Spinal cord (tissue), 10 donors: ENCODE measurements around the gene LOXHD1. TPM values are rescaled to one million over a fixed set of nuclear protein-coding genes. Genes with fewer than 3 reads are reported as not detected.

Experiments used
- DNase-seq, 6 donors: peaks; one replicate each; pipeline versions ENCODE4 v3.0.0 to v3.0.0-alpha.2; 2013 to 2015; ENCODE audit warnings: low spot score in 6 of 6, low read depth in 4 of 6
- H3K27ac ChIP-seq: one replicate; pipeline ENCODE4 v1.5.1; 2013; ENCODE audit warnings: low read depth, low read length, control low read depth
- H3K27me3 ChIP-seq: one replicate; pipeline ENCODE4 v1.6.1; 2013; ENCODE audit warnings: low read length; ENCODE audit not compliant: control insufficient read depth, insufficient read depth
- H3K36me3 ChIP-seq: one replicate; pipeline ENCODE4 v1.6.1; 2013; ENCODE audit warnings: low read length; ENCODE audit not compliant: control insufficient read depth, insufficient read depth
- H3K4me1 ChIP-seq: one replicate; pipeline ENCODE4 v1.6.1; 2013; ENCODE audit warnings: low read length; ENCODE audit not compliant: control insufficient read depth, insufficient read depth
- H3K4me3 ChIP-seq: one replicate; pipeline ENCODE4 v1.5.1; 2013; ENCODE audit warnings: low read depth, low read length, control low read depth
- H3K9me3 ChIP-seq: one replicate; pipeline ENCODE4 v1.6.1; 2013; ENCODE audit warnings: low read length; ENCODE audit not compliant: control insufficient read depth, insufficient read depth
- WGBS: methylation state at CpG from one replicate; pipeline ENCODE4 v1.1.5; 2013; ENCODE audit warnings: missing lambda C conversion rate; ENCODE audit not compliant: insufficient coverage; 5-methylcytosine and 5-hydroxymethylcytosine counted together
- polyA plus RNA-seq, 2 donors: library from polyadenylated mRNA; unstranded; fragments of 120-200 nt; gene quantifications; one replicate each; pipeline ENCODE4 v1.2.1, GENCODE V29; 2013; ENCODE audit not compliant: insufficient read length in 2 of 2
- total RNA-seq, 2 donors: library from RNA; depleted of rRNA in 1 of 2; stranded (reverse); fragments of 120-200 nt in 1 of 2; fragments of >200 nt in 1 of 2; gene quantifications; one replicate each; pipeline versions ENCODE4 v1.2.3 to v1.2.4, GENCODE V29; 2013 to 2014
- donor health status: healthy.

Gene LOXHD1
- total and polyA plus RNA-seq, 4 donors: 0.14 to 0.29 (median 0.21) TPM

DNA sequence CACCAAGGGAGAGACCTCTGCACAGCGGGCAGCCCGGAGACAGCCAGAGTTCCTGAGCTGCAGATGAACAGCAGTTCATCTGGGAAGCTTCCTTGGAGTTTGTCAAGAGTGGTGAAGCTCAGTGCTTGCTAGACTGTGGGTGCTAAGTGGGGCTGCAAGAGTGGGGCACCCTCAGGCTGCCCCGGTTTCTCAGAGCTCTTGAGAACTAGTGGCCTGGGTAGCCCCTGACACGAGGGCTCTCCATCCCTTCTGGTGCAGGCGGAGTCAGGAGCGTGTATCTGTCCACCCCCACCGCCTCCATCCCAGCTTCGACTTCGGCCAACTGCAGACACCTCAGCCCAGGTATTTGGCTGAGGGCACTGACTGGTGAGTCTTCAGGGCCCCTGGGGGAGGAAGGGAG is 222.0 kb downstream of the LOXHD1 start:
- WGBS: over 99% methylated on average over 7 of the region's 9 CpGs
- Histone ChIP-seq H3K36me3 (peaks cover 20% of the 10 kb centered on the region), H3K4me3 (no peak overlapping the region), H3K27me3 (no peaks in the 10 kb centered on the region), H3K4me1 (peaks cover 23% of the 10 kb centered on the region), H3K27ac (no peak overlapping the region), H3K9me3 (no peaks in the 10 kb centered on the region)
- DNase-seq: no peak

GRCh38 chr18:46434629-46435028 is 222.4 kb downstream of the LOXHD1 start:
- Histone ChIP-seq H3K9me3 (no peaks in the 10 kb centered on the region), H3K4me3 (no peak overlapping the region), H3K36me3 (peaks cover 20% of the 10 kb centered on the region), H3K27ac (no peak overlapping the region), H3K4me1 (peaks cover 23% of the 10 kb centered on the region), H3K27me3 (no peaks in the 10 kb centered on the region)
- DNase-seq: no peak
- WGBS: 96% methylated on average over 3 of the region's 3 CpGs

DNA sequence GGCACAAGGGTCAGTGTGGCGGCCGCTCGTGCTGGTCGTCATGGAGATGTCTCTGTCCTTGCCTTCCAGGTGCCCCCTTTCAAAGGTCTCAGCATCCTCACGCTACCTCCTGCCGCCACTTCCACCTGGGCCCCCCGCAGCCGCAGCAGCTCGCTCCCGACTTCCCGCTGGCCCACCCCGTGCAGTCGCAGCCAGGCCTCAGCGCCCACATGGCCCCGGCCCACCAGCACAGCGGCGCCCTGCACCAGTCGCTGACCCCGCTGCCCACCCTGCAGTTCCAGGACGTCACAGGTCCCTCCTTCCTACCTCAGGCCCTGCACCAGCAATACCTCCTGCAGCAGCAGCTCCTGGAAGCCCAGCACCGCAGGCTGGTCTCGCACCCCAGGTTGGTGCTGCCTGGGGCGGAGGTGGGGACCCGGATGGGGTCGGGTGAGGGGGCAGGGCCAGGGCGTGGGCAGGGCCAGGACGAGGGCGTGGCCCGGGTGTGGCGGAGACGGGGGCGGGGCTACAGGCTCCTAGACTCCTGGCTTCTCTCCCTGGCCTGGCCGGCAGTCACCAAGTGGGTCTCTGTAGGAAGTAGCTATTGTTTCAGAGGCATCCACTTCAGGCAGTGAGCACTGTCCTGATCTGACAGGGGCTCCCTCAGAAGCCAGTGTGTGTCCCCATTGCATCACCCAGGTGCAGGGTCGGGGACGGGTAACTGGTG is 223.7 kb downstream of the LOXHD1 start:
- H3K27me3 ChIP-seq: no peaks in the 10 kb centered on the region
- no peaks in the 10 kb centered on the region for H3K9me3 ChIP-seq
- H3K27ac ChIP-seq: no peak overlapping the region
- H3K36me3 ChIP-seq: peaks cover 20% of the 10 kb centered on the region
- peaks cover 18% of the 10 kb centered on the region for H3K4me1 ChIP-seq
- WGBS: 71% methylated on average over 35 of the region's 35 CpGs
- no peak overlapping the region for H3K4me3 ChIP-seq
- DNase-seq: no peak

- Histone ChIP-seq H3K4me1 (peaks cover 11% of the 10 kb centered on the region), H3K36me3 (peaks cover 17% of the 10 kb centered on the region), H3K27ac (no peak overlapping the region), H3K27me3 (no peaks in the 10 kb centered on the region), H3K4me3 (no peak overlapping the region), H3K9me3 (no peaks in the 10 kb centered on the region)
- 56% methylated on average over 3 of the region's 4 CpGs for WGBS
- no peak for DNase-seq
Measured at GRCh38 chr18:46431522-46432171, 225.4 kb downstream of the LOXHD1 start.

GRCh38 chr18:46429649-46430224 is 227.3 kb downstream of the LOXHD1 start:
- H3K27ac ChIP-seq: no peak overlapping the region

GRCh38 chr18:46429130-46429529 is 227.9 kb downstream of the LOXHD1 start:
- H3K27ac ChIP-seq: no peak overlapping the region
- H3K4me3 ChIP-seq: no peak overlapping the region
- H3K27me3 ChIP-seq: no peaks in the 10 kb centered on the region
- H3K9me3 ChIP-seq: no peaks in the 10 kb centered on the region
- no peak for DNase-seq
- WGBS: 100% methylated on average over 2 of the region's 4 CpGs
- peaks cover 15% of the 10 kb centered on the region for H3K36me3 ChIP-seq
- H3K4me1 ChIP-seq: peaks cover 5% of the 10 kb centered on the region

More at GRCh38 chr18:46429649-46430224, 227.3 kb downstream of the LOXHD1 start:
- Histone ChIP-seq H3K36me3 (peaks cover 17% of the 10 kb centered on the region), H3K4me1 (peaks cover 5% of the 10 kb centered on the region), H3K27me3 (no peaks in the 10 kb centered on the region), H3K9me3 (no peaks in the 10 kb centered on the region), H3K4me3 (no peak overlapping the region)
- WGBS: 77% methylated on average over 2 of the region's 2 CpGs
- DNase-seq: no peak

- DNase-seq: no peak
- 60% methylated on average over 1 of the region's 3 CpGs for WGBS
- Histone ChIP-seq H3K27ac (no peak overlapping the region), H3K36me3 (peaks cover 12% of the 10 kb centered on the region), H3K27me3 (no peaks in the 10 kb centered on the region), H3K4me1 (peaks cover 5% of the 10 kb centered on the region), H3K9me3 (no peaks in the 10 kb centered on the region), H3K4me3 (no peak overlapping the region)
Measured at GRCh38 chr18:46428368-46428767, 228.7 kb downstream of the LOXHD1 start.

GRCh38 chr18:46427216-46427995 is 229.6 kb downstream of the LOXHD1 start:
- H3K4me3 ChIP-seq: no peak overlapping the region
- no peak overlapping the region for H3K27ac ChIP-seq
- no peaks in the 10 kb centered on the region for H3K9me3 ChIP-seq
- 94% methylated on average over 16 of the region's 16 CpGs for WGBS
- peaks cover 7% of the 10 kb centered on the region for H3K4me1 ChIP-seq
- H3K27me3 ChIP-seq: no peaks in the 10 kb centered on the region
- DNase-seq: no peak
- peaks cover 7% of the 10 kb centered on the region for H3K36me3 ChIP-seq
